Activated CD4-positive, alpha-beta T cell treated with anti-CD3 and anti-CD28 coated beads, Interleukin-10, Interleukin-2, amounts not matched to agents 100 ng/mL and 50 ng/mL, durations not matched to agents 16 hours and 8 hours (primary cell): Measurements from ENCODE around the gene POLD1.
"Not testable (repeated sequence)": the region's sequence is repeated elsewhere in the genome, so short reads cannot be mapped to it uniquely, and the experiment has no call there.

Source experiments
- DNase-seq: peaks from one replicate; pipeline ENCODE4 v3.0.0-alpha.2; 2020

POLD1 gene

DNA sequence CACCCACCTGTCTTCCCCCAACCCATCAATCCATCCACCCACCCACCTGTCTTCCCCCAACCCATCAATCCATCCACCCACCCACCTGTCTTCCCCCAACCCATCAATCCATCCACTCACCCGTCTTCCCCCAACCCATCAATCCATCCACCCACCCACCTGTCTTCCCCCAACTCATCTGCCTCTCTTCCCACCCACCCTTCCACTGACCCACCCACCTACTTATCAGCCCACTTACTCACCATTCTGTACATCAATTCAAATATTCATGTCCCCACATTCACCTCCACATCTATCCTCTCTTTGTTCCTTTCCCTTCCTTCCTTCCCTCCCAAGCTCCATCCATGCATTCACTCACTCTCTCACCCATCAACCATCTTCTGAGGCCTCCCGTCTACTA lies 55.0 kb downstream of the POLD1 start:
- not testable (repeated sequence) for DNase-seq

- no peak for DNase-seq
Measured at GRCh38 chr19:50444059-50444458, 59.9 kb downstream of the POLD1 start.

DNA sequence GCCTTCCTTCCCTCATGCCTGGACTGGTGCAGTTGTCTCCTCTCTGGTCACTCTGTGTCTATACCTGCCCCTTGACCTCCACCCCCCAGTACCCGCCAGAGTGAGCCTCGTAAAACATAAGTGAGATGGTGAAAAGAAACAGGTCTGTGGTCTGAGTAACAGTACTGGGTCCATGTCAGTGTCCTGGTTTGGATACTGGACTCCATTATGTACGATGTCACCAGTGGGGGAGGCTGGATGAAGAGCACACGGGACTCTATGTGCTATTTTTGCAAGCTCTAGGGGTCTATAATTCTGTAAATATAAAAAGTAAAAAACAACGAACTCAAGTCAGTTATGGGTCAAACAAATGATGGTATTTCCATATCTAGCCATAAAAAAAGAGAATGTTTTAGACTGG lies 62.9 kb downstream of the POLD1 start:
- DNase-seq = no peak

- DNase-seq = no peak
Measured at GRCh38 chr19:50447750-50448149, 63.6 kb downstream of the POLD1 start.

DNA sequence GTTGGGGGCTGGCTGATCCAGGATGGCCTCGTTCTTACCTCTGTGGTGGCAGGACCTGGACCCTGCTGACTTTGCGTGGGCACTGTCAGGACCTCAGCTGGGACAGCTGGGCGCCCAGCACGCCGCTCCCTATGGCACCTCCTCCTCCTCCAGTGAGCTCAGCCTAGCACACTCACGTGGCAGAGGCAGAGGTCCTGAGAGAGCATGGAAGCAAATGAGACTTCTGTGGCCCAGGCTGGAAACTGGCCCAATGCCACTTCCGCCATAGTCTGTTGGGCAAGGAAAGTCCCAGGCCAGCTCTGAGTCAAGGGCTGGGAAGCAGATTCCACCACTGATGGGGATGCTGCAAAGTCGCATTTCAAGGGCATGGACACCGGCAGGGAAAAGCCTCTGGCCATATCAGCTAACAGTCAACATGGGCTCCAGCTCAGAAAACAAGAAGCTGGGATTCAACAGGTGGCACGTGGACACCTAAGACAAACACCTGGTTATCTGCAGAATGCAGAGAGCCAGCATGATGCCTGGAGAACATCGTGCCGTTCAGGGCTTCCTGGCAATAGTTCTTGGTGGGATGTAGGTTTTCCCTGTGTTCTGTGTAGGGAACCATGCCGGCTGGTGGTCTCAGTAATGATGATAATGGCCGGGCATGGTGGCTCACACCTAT lies 65.2 kb downstream of the POLD1 start:
- no peak for DNase-seq

DNA sequence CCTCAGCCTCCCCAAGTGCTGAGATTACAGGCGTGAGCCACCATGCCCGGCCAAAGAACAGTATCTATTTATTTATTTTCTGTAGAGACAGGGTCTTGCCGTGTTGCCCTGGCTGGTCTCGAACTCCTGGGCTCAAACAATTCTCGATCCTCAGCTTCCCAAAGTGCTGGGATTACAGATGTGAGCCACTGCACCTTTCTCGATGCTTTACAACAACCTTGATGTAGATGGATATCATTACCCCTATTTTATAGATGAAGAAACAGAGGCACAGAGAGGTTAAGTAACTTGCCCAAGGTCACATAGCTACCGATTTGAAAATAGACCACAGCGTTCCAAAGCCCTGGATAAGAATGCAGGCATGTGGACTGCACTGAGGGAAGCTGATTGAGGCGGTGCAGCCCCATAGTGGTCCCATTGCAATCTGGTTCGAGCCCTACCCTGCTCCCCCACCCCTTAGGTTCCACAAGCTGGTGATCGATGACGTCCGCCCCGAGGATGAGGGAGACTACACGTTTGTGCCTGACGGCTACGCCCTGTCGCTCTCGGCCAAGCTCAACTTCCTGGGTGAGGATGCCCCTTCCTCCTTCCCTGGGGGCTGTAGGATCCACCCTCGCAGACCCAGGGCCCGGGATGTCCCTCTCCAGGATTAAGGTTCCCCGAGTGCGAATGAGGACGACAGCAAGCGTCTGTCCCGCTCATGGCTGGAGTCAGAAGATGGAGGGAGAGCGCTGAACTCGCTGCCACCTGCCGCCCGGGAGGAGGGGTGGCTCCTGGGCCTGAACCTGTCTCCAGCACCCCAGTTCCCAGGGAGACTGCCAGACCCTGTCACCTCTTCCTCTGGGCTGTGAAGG lies 66.4 kb downstream of the POLD1 start:
- no peak for DNase-seq

DNA sequence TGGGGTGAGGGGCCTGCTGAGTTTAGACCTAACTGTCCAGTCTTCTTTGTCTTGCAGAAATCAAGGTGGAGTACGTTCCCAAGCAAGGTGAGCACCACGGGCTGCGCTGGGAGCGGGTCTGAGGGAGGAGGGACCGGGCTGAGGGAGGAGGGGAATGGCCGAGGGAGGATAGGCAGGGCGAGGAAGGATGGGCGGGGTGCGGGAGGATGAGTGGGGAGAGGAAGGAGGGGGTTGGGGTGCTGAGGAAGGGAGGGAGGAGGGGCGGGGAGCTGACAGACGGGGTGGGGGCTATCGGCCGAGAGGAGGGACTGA lies 67.0 kb downstream of the POLD1 start:
- no peak for DNase-seq

- DNase-seq = no peak
Measured at GRCh38 chr19:50453243-50453642, 69.1 kb downstream of the POLD1 start.

DNA sequence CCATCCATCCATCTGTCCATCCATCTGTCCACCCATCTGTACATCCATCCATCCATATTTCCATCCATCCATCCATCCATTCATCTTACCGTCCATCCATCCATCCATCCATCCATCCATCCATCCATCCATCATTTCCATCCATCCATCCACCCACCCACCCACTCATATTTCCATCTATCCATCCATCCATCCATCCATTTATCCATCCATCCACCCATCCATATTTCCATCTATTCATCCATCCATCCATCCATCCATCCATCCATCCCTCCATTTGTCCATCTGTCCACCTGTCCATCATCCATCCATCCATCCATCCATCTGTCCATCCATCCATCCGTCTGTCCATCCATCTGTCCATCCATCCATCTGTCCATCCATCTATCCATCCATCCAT lies 71.8 kb downstream of the POLD1 start:
- DNase-seq = no peak

DNA sequence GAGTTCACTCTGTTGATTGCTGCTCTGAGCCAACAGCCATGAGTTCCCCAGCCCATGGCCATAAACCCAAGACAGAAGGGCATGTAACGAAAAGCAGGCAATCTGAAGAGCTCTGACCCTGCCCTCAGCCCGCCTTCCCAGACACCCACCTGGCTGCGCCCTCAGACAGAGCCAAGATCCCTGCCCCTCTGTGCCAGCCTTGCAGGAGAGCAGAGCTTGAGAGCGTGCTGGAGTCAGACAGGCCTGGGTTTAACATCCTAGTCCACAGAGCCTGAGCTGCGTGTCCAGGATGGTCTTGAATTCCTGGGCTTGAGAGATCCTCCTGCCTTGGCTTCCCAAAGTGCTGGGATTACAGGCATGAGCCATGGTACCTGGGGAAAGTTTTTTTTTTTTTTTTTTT lies 73.2 kb downstream of the POLD1 start:
- no peak for DNase-seq

DNA sequence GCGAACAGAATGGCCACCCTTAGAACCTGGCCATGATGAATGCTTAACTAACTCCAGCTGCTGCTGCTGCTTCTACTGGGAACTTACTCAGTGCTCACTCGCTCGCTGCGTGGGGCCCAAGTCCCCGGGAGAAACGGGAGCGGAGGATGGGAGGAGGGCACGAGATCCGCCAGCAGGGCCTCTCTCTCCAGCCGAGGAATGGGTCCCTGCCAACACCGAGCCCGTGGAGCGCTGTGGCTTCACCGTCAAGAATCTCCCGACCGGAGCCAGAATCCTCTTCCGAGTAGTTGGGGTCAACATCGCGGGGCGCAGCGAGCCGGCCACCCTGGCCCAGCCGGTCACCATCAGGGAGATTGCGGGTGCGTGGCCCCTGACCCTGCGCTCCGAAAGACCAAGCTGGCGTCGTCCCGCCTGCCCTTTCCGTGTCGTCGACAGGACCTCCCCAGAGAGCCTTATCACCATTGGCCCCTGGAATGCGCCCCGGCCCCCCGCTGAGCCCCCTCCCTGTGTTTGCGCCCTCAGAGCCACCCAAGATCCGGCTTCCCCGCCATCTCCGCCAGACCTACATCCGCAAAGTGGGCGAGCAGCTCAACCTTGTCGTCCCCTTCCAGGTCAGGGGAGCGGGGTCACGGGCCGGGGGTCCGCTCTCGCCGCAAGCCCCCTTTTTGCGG lies 74.4 kb downstream of the POLD1 start:
- DNase-seq = no peak

GRCh38 chr19:50459067-50459456 lies 74.9 kb downstream of the POLD1 start:
- no peak for DNase-seq

GRCh38 chr19:50459638-50460037 lies 75.5 kb downstream of the POLD1 start:
- no peak for DNase-seq

GRCh38 chr19:50460161-50460765 lies 76.1 kb downstream of the POLD1 start:
- DNase-seq = peak; percentile 70

- DNase-seq = peak; percentile 80
Measured at GRCh38 chr19:50461066-50461875, 77.1 kb downstream of the POLD1 start.

GRCh38 chr19:50462970-50463369 lies 78.8 kb downstream of the POLD1 start:
- DNase-seq = no peak

DNA sequence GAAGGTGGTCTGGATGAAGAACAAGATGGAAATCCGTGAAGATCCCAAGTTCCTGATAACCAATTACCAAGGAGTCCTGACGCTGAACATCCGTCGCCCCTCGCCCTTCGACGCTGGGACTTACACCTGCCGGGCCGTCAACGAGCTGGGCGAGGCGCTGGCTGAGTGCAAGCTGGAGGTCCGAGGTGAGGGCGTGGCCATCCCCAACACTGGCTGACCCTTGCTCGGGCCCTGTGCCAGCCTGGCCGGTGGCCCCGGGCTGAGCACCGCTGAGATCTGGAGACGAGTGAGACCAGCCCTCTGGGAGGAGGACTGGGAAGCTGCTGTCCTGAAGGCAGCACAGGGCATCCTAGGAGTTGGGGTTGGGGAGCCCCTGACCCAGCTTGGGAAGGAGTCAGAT lies 80.2 kb downstream of the POLD1 start:
- DNase-seq = no peak

DNA sequence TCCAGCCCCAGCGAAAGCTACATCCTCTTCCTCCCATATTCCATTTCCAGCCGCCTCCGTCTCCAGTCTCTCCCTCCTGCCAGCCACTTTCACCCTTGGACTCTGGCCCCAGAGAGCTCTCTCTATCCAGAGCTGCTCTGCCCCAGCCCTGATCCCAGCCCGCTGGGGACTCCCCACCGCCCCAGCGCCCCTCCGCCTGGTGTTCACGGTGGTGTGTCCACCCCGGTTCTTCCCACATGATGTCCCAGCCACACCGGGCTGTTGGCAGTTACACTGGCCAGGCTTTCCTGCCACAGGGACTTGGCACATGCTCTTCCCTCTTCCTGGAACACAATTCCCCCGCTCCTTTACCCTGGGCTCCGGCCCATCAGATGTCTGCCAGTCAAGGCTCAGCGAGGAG lies 80.9 kb downstream of the POLD1 start:
- DNase-seq = no peak

GRCh38 chr19:50465986-50466705 lies 82.0 kb downstream of the POLD1 start:
- no peak for DNase-seq

DNA sequence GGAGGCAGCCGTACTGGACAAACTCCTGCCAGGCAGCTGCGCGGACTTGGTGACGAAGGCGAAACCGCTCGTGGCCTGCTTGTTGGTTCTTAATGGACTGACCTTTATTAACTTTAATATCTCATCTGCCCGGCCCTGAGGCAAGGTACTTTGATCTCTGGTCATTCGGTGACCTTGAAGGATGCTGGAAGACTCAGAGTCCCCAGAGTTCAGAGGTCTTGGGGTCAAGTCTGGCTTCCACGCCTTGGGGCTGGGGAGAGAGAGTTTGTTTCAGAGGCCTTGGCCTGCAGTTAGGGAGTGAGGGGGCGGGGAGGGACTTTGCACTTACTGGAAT lies 82.5 kb downstream of the POLD1 start:
- no peak for DNase-seq

DNA sequence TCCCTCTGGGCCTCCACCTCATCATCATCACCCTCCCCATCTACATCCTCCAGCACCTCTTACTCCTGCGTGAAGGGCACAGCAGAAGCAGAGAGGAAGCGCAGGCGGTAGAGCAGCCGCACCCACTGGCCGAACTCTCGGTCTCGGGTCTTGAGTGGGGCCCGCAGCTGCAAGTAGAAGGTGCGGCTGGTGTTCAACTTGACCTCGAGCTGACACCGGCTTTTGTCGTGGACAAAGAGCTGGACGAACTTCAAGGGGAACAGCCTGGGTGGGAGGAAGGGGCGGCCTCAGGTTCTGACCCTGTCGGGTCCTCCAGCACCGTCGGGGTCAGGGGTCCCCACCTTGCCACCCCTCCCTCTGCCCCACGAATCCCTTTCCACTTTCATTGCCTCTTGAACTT lies 83.4 kb downstream of the POLD1 start:
- DNase-seq = no peak
